Activated T-cell treated with anti-CD3 and anti-CD28 coated beads for 1 hour (primary cell): ENCODE results near the gene AP1B1.

ENCODE experiments used
- DNase-seq: peaks from one replicate; pipeline ENCODE4 v3.0.0-alpha.2; 2020; ENCODE audit warnings: low read depth

AP1B1 gene

GRCh38 chr22:29331658-29332300 is 56.6 kb downstream of the AP1B1 start:
- DNase-seq, result no peak

DNA sequence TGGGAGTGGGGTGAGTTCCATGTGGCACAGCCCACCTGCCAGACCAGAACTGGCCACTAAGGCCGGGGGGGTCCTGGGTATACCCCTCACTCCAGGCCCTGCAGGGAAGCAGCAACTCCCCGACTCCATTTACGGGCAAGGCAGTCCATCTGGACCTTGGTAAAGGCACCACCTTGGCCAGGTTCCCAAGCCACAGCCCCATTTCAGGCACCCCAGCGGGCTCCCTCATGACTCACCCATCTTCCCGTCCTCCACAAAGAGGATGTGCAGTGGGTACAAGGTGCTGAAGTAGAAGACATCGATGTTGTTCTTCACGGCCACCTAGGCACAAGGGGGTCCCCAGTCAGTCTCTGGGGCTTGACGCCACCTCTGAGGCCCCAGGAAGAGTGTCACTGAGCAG is 57.2 kb downstream of the AP1B1 start:
- no peak for DNase-seq

- DNase-seq, result no peak
Observed at GRCh38 chr22:29330753-29331152, 57.6 kb downstream of the AP1B1 start.

- DNase-seq, result no peak
Observed at GRCh38 chr22:29330291-29330690, 58.1 kb downstream of the AP1B1 start.

DNA sequence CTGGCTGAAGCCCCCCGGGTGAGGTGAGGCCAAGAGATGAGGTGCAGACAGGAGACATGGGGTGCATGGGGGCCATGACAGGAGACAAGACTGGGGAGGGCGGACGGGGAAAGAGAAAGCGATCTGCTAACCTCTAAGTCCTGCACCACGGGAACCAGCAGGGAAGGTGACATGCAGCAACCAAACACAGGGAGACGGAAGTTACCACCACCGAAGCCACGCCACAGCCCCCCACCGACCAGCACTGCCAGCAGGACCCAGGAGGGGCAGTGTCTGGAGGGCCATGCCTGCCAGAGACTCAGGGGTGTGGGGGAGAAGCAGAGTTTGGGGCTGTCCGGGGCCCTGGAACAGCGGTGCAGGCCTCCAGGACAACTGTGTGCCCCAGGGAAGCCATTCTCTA is 58.8 kb downstream of the AP1B1 start:
- no peak for DNase-seq

DNA sequence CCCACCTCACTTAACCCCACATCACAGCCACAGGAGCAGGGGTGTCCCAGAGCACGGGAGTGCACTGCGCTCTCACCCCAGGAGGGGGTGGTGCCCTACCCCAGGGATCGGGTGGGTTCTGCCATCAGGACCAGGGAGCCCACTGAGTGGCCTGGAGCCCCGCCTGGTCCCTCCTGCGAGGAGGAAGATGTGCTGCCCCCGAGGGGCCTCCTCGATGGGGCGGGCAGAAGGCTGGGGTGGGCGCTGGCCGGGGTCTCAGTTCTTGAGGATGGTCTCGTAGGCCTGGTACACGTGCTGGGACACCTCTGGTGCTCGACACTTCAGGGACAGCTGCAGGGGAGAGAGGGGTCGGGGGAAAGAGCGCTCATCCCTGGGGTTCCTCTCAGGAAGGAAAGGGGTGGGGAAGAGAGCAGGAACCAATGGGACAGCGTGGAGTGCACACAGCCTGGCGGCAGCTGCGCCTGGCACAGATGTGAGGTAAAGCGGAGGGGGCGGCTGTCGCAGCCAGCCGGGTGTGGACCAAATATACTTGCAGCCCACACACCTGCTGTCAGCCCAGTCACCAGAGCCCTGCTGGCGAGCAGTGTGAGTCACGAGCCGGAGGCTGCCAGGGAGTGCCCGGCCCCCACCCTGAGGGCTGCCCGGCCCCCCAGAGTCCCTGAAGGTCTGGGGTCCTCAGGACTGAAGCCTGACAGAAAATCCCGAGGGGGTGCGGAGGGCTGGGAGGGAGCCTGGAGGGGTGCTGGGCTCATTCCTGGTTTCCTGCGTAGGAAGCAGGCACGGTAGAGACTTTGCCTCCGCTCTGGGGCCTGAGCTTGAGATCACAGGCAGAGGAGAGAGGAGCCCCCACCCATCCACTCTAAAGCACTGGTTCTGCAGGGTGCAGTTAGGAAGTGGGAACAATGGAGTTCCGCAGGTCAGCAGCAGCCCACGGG is 59.5 kb downstream of the AP1B1 start:
- no peak for DNase-seq

DNA sequence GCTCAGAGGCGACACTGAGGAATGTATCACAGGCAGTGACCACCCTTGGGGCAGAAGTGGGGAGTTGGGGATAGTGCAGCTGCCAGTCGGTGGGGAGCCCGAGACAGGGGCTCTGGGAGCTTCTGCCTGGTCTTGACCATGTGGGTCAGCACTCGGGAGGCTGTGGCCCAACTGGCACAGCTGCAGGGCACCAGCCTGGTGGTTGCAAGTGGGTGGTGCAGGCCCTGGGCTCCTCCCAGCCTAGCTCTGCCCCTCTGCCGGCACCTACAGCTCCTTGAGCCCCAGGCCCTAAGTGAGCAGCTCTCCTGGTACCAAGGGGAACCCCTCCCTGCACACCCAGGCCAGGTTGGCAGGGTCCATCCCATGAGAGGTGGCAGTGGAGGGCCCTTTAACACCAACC is 60.3 kb downstream of the AP1B1 start:
- DNase-seq, result no peak

- no peak for DNase-seq
Observed at GRCh38 chr22:29327089-29327764, 61.1 kb downstream of the AP1B1 start.

- no peak for DNase-seq
Observed at GRCh38 chr22:29326481-29326880, 61.9 kb downstream of the AP1B1 start.

- DNase-seq, result no peak
Observed at GRCh38 chr22:29325785-29326315, 62.5 kb downstream of the AP1B1 start.

DNA sequence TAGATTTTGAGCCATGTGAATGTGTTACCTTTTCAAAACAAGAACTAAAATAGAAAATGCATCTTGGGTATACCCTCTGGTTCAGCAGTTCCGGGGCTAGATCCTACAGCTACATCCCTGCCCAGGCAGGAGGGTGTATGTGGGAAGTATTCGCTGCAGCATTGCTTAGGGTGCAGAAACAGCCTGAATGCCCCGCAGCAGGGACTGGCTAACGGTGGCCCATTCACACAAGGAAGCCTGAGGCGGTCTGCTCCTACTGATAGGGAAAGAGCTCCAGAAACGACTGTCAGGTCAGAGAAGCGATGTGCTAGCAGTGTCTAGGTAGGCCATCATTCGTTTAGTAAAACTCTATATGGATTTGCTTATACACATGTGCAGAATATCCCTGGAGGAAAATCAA is 63.0 kb downstream of the AP1B1 start:
- DNase-seq, result no peak

GRCh38 chr22:29323641-29324040 is 64.7 kb downstream of the AP1B1 start:
- no peak for DNase-seq

DNA sequence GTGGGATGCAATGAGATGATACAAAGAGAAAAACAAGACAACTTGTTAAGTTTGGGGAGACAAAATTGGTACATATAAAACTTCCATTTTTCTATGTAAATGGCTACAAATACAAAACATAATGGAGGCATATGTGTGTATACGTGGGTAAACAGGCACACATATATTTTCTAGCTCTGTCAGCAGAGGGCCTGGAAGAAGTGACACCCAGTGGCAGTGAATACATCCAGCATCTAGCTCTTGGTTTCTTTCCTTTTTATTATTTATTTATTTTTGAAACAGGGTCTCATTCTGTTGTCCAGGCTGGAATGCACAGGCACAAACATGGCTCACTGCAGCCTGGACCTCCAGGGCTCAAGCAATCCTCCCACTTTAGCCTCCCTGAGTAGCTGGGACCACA is 67.8 kb downstream of the AP1B1 start:
- no peak for DNase-seq

GRCh38 chr22:29319072-29319471 is 69.3 kb downstream of the AP1B1 start:
- no peak for DNase-seq

DNA sequence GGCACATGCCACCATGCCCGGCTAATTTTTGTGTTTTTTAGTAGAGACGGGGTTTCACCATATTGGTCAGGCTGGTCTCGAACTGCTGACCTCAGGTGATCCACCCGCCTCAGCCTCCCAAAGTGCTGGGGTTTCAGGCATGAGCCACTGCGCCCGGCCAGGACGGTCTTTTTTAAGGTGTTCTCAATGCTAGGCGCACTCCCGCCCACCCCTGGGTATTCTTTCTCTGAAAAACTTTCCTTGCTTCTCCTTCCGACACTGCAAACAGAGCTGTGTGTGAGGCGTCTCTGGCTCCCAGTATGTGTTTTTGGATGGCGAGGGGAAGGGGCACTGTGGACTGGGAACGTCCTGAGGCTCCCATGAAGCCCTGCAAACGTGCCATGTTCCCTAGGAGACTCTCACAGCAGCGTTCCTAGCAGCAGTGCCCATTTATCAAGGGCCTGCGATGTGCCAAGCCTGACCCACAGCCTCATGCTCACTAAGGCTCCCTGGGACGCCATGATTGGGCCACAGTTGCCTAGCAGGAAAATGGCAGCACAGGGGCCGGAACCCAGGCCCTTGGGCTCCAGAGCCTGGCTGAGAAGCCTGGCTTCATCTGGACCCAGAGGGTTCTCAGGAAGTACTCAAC is 70.4 kb downstream of the AP1B1 start:
- DNase-seq, result no peak

- DNase-seq, result no peak
Observed at GRCh38 chr22:29316141-29316828, 72.1 kb downstream of the AP1B1 start.

GRCh38 chr22:29315286-29316140 is 72.9 kb downstream of the AP1B1 start, which contains the start of gene RASL10A:
TSS of gene RASL10A (minus strand) at chr22:29315697. CDS start at chr22:29315246, 451 bp downstream.
- no peak for DNase-seq

- no peak for DNase-seq
Observed at GRCh38 chr22:29314537-29315285, 73.7 kb downstream of the AP1B1 start.

DNA sequence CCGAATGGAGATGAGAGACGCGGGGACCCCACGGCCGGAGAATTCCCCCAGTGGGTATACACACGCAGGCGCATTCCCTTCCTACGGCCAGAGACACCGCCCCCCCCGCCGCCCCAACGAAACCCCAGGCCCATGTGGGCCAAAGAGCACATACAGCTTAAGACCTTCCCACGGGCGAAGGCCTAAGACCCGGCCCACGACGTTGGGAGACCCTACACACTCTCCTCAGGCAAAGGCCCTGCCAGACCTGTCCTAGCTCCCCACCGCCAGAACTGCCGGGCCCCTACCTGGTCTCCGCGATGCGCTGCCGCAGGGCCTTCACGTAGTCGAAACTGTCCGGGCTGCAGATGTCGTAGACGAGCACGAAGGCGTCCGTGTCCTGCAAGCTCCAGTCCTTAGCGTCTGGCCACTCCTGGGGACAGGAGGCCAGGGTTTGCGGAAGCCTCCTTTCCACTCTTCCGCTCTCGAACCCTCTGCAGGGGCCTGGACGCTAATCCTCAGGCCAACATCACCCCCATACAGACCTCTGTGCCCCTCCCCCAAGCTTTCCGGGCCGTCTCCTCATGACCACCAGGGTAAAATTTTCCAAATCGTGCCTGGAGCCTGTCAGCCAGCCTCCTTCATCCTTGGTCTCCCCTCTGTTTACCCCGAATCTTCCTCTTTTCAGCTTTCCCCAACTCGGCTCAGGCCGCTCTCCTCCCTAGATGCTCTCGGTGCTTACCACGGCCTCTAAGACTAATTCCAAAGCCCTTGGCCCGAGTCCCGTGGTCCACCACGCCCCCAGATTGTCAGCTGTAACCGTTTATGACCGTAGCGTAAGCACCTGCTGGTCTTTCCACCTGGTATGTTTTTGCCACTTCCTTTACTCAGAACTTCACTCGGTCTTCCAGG is 74.5 kb downstream of the AP1B1 start:
- no peak for DNase-seq
